HG02852 (cell line): ENCODE data around the gene NRIP2.

Experiments used
- ATAC-seq: cut with Tn5 transposase; IDR thresholded peaks from one replicate; pipeline ENCODE4 v1.9.1; 2021; ENCODE audit warnings: mild to moderate bottlenecking, moderate library complexity; ENCODE audit not compliant: unreplicated experiment

Gene NRIP2

GRCh38 chr12:2851931-2852330, 17.1 kb upstream of the NRIP2 start:
- ATAC-seq, result no peak

- no peak for ATAC-seq
Observed at GRCh38 chr12:2845280-2845679, 10.4 kb upstream of the NRIP2 start.

GRCh38 chr12:2844786-2845185, 10.0 kb upstream of the NRIP2 start:
- no peak for ATAC-seq

- no peak for ATAC-seq
Observed at GRCh38 chr12:2842948-2843347, 8.1 kb upstream of the NRIP2 start.

- ATAC-seq, result no peak
Observed at GRCh38 chr12:2841056-2841650, 6.3 kb upstream of the NRIP2 start.

GRCh38 chr12:2836574-2836973, 1.7 kb upstream of the NRIP2 start:
- no peak for ATAC-seq

- no peak for ATAC-seq
Observed at GRCh38 chr12:2835691-2836403, 1.0 kb upstream of the NRIP2 start.

- no peak for ATAC-seq
Observed at GRCh38 chr12:2833810-2834209, 1.0 kb downstream of the NRIP2 start.

GRCh38 chr12:2833327-2833726, 1.5 kb downstream of the NRIP2 start:
- ATAC-seq, result no peak

- no peak for ATAC-seq
Observed at GRCh38 chr12:2832550-2833127, 2.2 kb downstream of the NRIP2 start.

- no peak for ATAC-seq
Observed at GRCh38 chr12:2829275-2829674, 5.6 kb downstream of the NRIP2 start.

- no peak for ATAC-seq
Observed at GRCh38 chr12:2826721-2827515, 7.9 kb downstream of the NRIP2 start.

- ATAC-seq, result no peak
Observed at GRCh38 chr12:2826036-2826435, 8.8 kb downstream of the NRIP2 start.

GRCh38 chr12:2825132-2825531, 9.7 kb downstream of the NRIP2 start:
- ATAC-seq, result no peak

GRCh38 chr12:2824541-2824940, 10.3 kb downstream of the NRIP2 start:
- ATAC-seq, result no peak

- no peak for ATAC-seq
Observed at GRCh38 chr12:2823483-2823882, 11.4 kb downstream of the NRIP2 start.

- no peak for ATAC-seq
Observed at GRCh38 chr12:2820432-2820831, 14.4 kb downstream of the NRIP2 start.

- ATAC-seq, result no peak
Observed at GRCh38 chr12:2819810-2820209, 15.0 kb downstream of the NRIP2 start.

GRCh38 chr12:2813214-2814185, 21.3 kb downstream of the NRIP2 start:
- ATAC-seq, result peak; percentile 36
